ENCODE data around the gene GBF1.
A peak's percentile ranks its signal among the peaks of the same experiment; 100 is the strongest.

The GBF1 gene

GRCh38 chr10:102261196-102261595 lies 15.9 kb downstream of the GBF1 start:
- no peak overlapping the region for H3K4me3 ChIP-seq (ENCODE audit: low read depth, low read length)
- no peak for DNase-seq (ENCODE audit: low read depth)

GRCh38 chr10:102261842-102262241 lies 16.5 kb downstream of the GBF1 start:
- no peak for DNase-seq (ENCODE audit: low read depth)

GRCh38 chr10:102262744-102263370 lies 17.5 kb downstream of the GBF1 start:
- DNase-seq (ENCODE audit: low read depth): peak; percentile 38
- no peak overlapping the region for H3K4me3 ChIP-seq (ENCODE audit: low read depth, low read length)

More at GRCh38 chr10:102261842-102262241, 16.5 kb downstream of the GBF1 start:
- H3K4me3 ChIP-seq (ENCODE audit: low read depth, low read length): no peak overlapping the region

- no peak for DNase-seq (ENCODE audit: low read depth)
These were observed 19.0 kb downstream of the GBF1 start for GRCh38 chr10:102264371-102264770.

GRCh38 chr10:102266670-102267069 lies 21.3 kb downstream of the GBF1 start:
- no peak for DNase-seq (ENCODE audit: low read depth)
- H3K4me3 ChIP-seq (ENCODE audit: low read depth, low read length): no peak overlapping the region

More at GRCh38 chr10:102264371-102264770, 19.0 kb downstream of the GBF1 start:
- no peak overlapping the region for H3K4me3 ChIP-seq (ENCODE audit: low read depth, low read length)

- peak; percentile 68 for DNase-seq (ENCODE audit: low read depth)
- no peak overlapping the region for H3K4me3 ChIP-seq (ENCODE audit: low read depth, low read length)
These were observed 22.4 kb downstream of the GBF1 start for GRCh38 chr10:102267748-102268147.

- DNase-seq (ENCODE audit: low read depth): peak; percentile 48
These were observed 23.1 kb downstream of the GBF1 start for GRCh38 chr10:102268375-102268888.

GRCh38 chr10:102269017-102269416 lies 23.7 kb downstream of the GBF1 start:
- H3K4me3 ChIP-seq (ENCODE audit: low read depth, low read length): no peak overlapping the region
- DNase-seq (ENCODE audit: low read depth): peak; percentile 64

More at GRCh38 chr10:102268375-102268888, 23.1 kb downstream of the GBF1 start:
- no peak overlapping the region for H3K4me3 ChIP-seq (ENCODE audit: low read depth, low read length)

- no peak for DNase-seq (ENCODE audit: low read depth)
These were observed 28.7 kb downstream of the GBF1 start for GRCh38 chr10:102274062-102274461.

GRCh38 chr10:102275343-102275742 lies 30.0 kb downstream of the GBF1 start:
- DNase-seq (ENCODE audit: low read depth): no peak
- H3K4me3 ChIP-seq (ENCODE audit: low read depth, low read length): no peak overlapping the region

More at GRCh38 chr10:102274062-102274461, 28.7 kb downstream of the GBF1 start:
- no peak overlapping the region for H3K4me3 ChIP-seq (ENCODE audit: low read depth, low read length)

GRCh38 chr10:102279104-102279503 lies 33.8 kb downstream of the GBF1 start:
- no peak for DNase-seq (ENCODE audit: low read depth)
- no peak overlapping the region for H3K4me3 ChIP-seq (ENCODE audit: low read depth, low read length)

- DNase-seq (ENCODE audit: low read depth): no peak
- H3K4me3 ChIP-seq (ENCODE audit: low read depth, low read length): peak overlapping the region; percentile 21
These were observed 35.2 kb downstream of the GBF1 start for GRCh38 chr10:102280397-102281101.

GRCh38 chr10:102281102-102281487 lies 35.8 kb downstream of the GBF1 start:
- DNase-seq (ENCODE audit: low read depth): no peak
- peak overlapping the region; percentile 21 for H3K4me3 ChIP-seq (ENCODE audit: low read depth, low read length)

GRCh38 chr10:102283488-102283887 lies 38.2 kb downstream of the GBF1 start:
- no peak for DNase-seq (ENCODE audit: low read depth)

GRCh38 chr10:102283890-102284289 lies 38.6 kb downstream of the GBF1 start:
- no peak for DNase-seq (ENCODE audit: low read depth)
- H3K4me3 ChIP-seq (ENCODE audit: low read depth, low read length): no peak overlapping the region

More at GRCh38 chr10:102283488-102283887, 38.2 kb downstream of the GBF1 start:
- H3K4me3 ChIP-seq (ENCODE audit: low read depth, low read length): no peak overlapping the region

- no peak overlapping the region for H3K4me3 ChIP-seq (ENCODE audit: low read depth, low read length)
- no peak for DNase-seq (ENCODE audit: low read depth)
These were observed 39.2 kb downstream of the GBF1 start for GRCh38 chr10:102284531-102284930.

- no peak for DNase-seq (ENCODE audit: low read depth)
- H3K4me3 ChIP-seq (ENCODE audit: low read depth, low read length): no peak overlapping the region
These were observed 39.8 kb downstream of the GBF1 start for GRCh38 chr10:102285133-102285532.

GRCh38 chr10:102286216-102286615 lies 40.9 kb downstream of the GBF1 start:
- H3K4me3 ChIP-seq (ENCODE audit: low read depth, low read length): no peak overlapping the region
- no peak for DNase-seq (ENCODE audit: low read depth)

GRCh38 chr10:102287538-102287937 lies 42.2 kb downstream of the GBF1 start:
- DNase-seq (ENCODE audit: low read depth): no peak
- no peak overlapping the region for H3K4me3 ChIP-seq (ENCODE audit: low read depth, low read length)

- no peak overlapping the region for H3K4me3 ChIP-seq (ENCODE audit: low read depth, low read length)
- no peak for DNase-seq (ENCODE audit: low read depth)
These were observed 42.7 kb downstream of the GBF1 start for GRCh38 chr10:102287991-102288390.

- no peak overlapping the region for H3K4me3 ChIP-seq (ENCODE audit: low read depth, low read length)
- DNase-seq (ENCODE audit: low read depth): no peak
These were observed 44.0 kb downstream of the GBF1 start for GRCh38 chr10:102289356-102289755.
